Neural cell (in vitro differentiated cells): ENCODE results near the gene CABLES1. TPM values are rescaled to one million over a fixed set of nuclear protein-coding genes. Genes with fewer than 3 reads are reported as not detected.

Experiments
- H2AFZ ChIP-seq: fragments of 200-600, 300-800 bp; sonication (generic), shearing (Covaris generic); 2 replicates; pipeline ENCODE4 v1.6.0; 2014; ENCODE audit warnings: low read depth, mild to moderate bottlenecking, antibody characterized with exemption, low read length, moderate library complexity
- H3F3A ChIP-seq: fragments of 200-600 bp; shearing (Covaris generic); 2 replicates; pipeline ENCODE4 v1.6.1; 2016; ENCODE audit warnings: mild to moderate bottlenecking, moderate library complexity, mixed read lengths, antibody characterized with exemption, low read length; ENCODE audit not compliant: insufficient read depth, poor library complexity, severe bottlenecking
- H3K27ac ChIP-seq: fragments of 200-600, 300-800 bp; sonication (generic), shearing (Covaris generic); 2 replicates; pipeline ENCODE4 v1.5.1; 2014; ENCODE audit warnings: mild to moderate bottlenecking, low read length, moderate library complexity
- H3K27me3 ChIP-seq: fragments of 300-800, 200-600 bp; sonication (generic), shearing (Covaris generic); 2 replicates; pipeline ENCODE4 v1.6.0; 2014; ENCODE audit warnings: mild to moderate bottlenecking, low read depth, low read length, moderate library complexity; ENCODE audit not compliant: insufficient read depth
- H3K36me3 ChIP-seq: fragments of 300-800, 200-600 bp; sonication (generic), shearing (Covaris generic); 2 replicates; pipeline ENCODE4 v1.5.1; 2014; ENCODE audit warnings: mild to moderate bottlenecking, antibody characterized with exemption, low read length, moderate library complexity; ENCODE audit not compliant: insufficient read depth
- H3K4me2 ChIP-seq: fragments of 300-800, 200-600 bp; sonication (generic), shearing (Covaris generic); 2 replicates; pipeline ENCODE4 v1.6.0; 2014; ENCODE audit warnings: mild to moderate bottlenecking, low read length
- H3K4me3 ChIP-seq: fragments of 300-800, 200-600 bp; sonication (generic), shearing (Covaris generic); 2 replicates; pipeline ENCODE4 v1.5.1; 2014; ENCODE audit warnings: mild to moderate bottlenecking, low read length, moderate library complexity
- H3K79me2 ChIP-seq: fragments of 200-600 bp; shearing (Covaris generic); replicated peaks from 2 replicates; pipeline ENCODE4 v1.6.0; 2014; ENCODE audit warnings: mild to moderate bottlenecking, low read length, moderate library complexity; ENCODE audit not compliant: insufficient read depth
- H3K9ac ChIP-seq: fragments of 300-800, 200-600 bp; sonication (generic), shearing (Covaris generic); 2 replicates; pipeline ENCODE4 v1.6.1; 2016; ENCODE audit warnings: mild to moderate bottlenecking, low read length, mixed read lengths
- H3K9me2 ChIP-seq: fragments of 200-600 bp; shearing (Covaris generic); 2 replicates; pipeline ENCODE4 v1.6.1; 2016; ENCODE audit warnings: mild to moderate bottlenecking, low read length, mixed read lengths; ENCODE audit not compliant: insufficient read depth
- H3K9me3 ChIP-seq: fragments of 200-600, 300-800 bp; sonication (generic), shearing (Covaris generic); 2 replicates; pipeline ENCODE4 v1.6.1; 2016; ENCODE audit warnings: mild to moderate bottlenecking, mixed run types, low read length, moderate library complexity, mixed read lengths
- H4K20me1 ChIP-seq: fragments of 200-600 bp; shearing (Covaris generic); 2 replicates; pipeline ENCODE4 v1.6.1; 2016; ENCODE audit warnings: mild to moderate bottlenecking, mixed run types; ENCODE audit not compliant: insufficient read depth
- EP300 ChIP-seq: fragments of 450-650 bp; conservative IDR thresholded peaks from 2 replicates; pipeline ENCODE4 v1.6.1; 2014; ENCODE audit warnings: antibody characterized with exemption, mild to moderate bottlenecking, moderate library complexity; ENCODE audit not compliant: poor library complexity, severe bottlenecking
- EZH2 ChIP-seq: fragments of 200-600, 300-800 bp; shearing (Covaris generic), sonication (generic); IDR thresholded peaks from 2 replicates; pipeline ENCODE4 v1.6.1; 2014; ENCODE audit warnings: antibody characterized with exemption, low read length, borderline replicate concordance, mild to moderate bottlenecking; ENCODE audit not compliant: insufficient read depth, poor library complexity, severe bottlenecking
- MXI1 ChIP-seq: fragments of 450-650 bp; conservative IDR thresholded peaks from 2 replicates; pipeline ENCODE4 v1.6.1; 2014; ENCODE audit warnings: antibody characterized with exemption, mild to moderate bottlenecking; ENCODE audit not compliant: poor library complexity, severe bottlenecking
- POLR2AphosphoS5 ChIP-seq: IDR thresholded peaks from 2 replicates; pipeline ENCODE4 v1.6.1; 2012
- RAD21 ChIP-seq: fragments of 450-650 bp; conservative IDR thresholded peaks from 2 replicates; pipeline ENCODE4 v1.6.1; 2014; ENCODE audit warnings: antibody characterized with exemption, mild to moderate bottlenecking, moderate library complexity
- REST ChIP-seq: IDR thresholded peaks from 2 replicates; pipeline ENCODE4 v1.6.1; 2012; ENCODE audit warnings: borderline replicate concordance
- SMC3 ChIP-seq: fragments of 450-650 bp; conservative IDR thresholded peaks from 2 replicates; pipeline ENCODE4 v1.6.1; 2014; ENCODE audit warnings: antibody characterized with exemption, mild to moderate bottlenecking, moderate library complexity; ENCODE audit not compliant: poor library complexity
- TAF1 ChIP-seq: IDR thresholded peaks from 2 replicates; pipeline ENCODE4 v1.6.1; 2012; ENCODE audit warnings: low read depth
- polyA plus RNA-seq: library from polyadenylated mRNA; depleted of rRNA; stranded (reverse); fragments of >200 nt; gene quantifications from 2 replicates; pipeline ENCODE4 v1.2.3, GENCODE V29; 2014
- TF ChIP-seq, protein P1 (sequence below): fragments of 450-650 bp; IDR thresholded peaks from 2 replicates; pipeline ENCODE4 v1.5.1; 2014; ENCODE audit warnings: antibody characterized with exemption, mild to moderate bottlenecking, moderate library complexity; ENCODE audit not compliant: poor library complexity, severe bottlenecking

CABLES1 gene
- polyA plus RNA-seq, 1 donor from 2014 or later = 1.4 TPM

- Histone ChIP-seq H3K9me2 (no peaks in the 10 kb centered on the region), H3K4me2 (no peak overlapping the region), H2AFZ (no peak overlapping the region), H3F3A (no peaks in the 10 kb centered on the region), H4K20me1 (no peaks in the 10 kb centered on the region), H3K27me3 (no peaks in the 10 kb centered on the region), H3K36me3 (no peaks in the 10 kb centered on the region), H3K9ac (no peak overlapping the region), H3K9me3 (no peaks in the 10 kb centered on the region), H3K27ac (no peak overlapping the region), H3K79me2 (no peaks in the 10 kb centered on the region), H3K4me3 (no peak overlapping the region)
- TF ChIP-seq SMC3 (no peak), POLR2AphosphoS5 (no peak), RAD21 (no peak), MXI1 (no peak), EP300 (no peak), EZH2 (no peak), TAF1 (no peak), REST (no peak)
- TF ChIP-seq, protein P1, sequence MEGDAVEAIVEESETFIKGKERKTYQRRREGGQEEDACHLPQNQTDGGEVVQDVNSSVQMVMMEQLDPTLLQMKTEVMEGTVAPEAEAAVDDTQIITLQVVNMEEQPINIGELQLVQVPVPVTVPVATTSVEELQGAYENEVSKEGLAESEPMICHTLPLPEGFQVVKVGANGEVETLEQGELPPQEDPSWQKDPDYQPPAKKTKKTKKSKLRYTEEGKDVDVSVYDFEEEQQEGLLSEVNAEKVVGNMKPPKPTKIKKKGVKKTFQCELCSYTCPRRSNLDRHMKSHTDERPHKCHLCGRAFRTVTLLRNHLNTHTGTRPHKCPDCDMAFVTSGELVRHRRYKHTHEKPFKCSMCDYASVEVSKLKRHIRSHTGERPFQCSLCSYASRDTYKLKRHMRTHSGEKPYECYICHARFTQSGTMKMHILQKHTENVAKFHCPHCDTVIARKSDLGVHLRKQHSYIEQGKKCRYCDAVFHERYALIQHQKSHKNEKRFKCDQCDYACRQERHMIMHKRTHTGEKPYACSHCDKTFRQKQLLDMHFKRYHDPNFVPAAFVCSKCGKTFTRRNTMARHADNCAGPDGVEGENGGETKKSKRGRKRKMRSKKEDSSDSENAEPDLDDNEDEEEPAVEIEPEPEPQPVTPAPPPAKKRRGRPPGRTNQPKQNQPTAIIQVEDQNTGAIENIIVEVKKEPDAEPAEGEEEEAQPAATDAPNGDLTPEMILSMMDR = no peak
Measured at GRCh38 chr18:23193742-23194141, 58.5 kb downstream of the CABLES1 start.

GRCh38 chr18:23194155-23194996, 59.1 kb downstream of the CABLES1 start:
- Histone ChIP-seq H3F3A (no peaks in the 10 kb centered on the region), H3K9me3 (no peaks in the 10 kb centered on the region), H3K79me2 (no peaks in the 10 kb centered on the region), H3K4me2 (no peak overlapping the region), H2AFZ (no peak overlapping the region), H3K36me3 (no peaks in the 10 kb centered on the region), H3K9ac (no peak overlapping the region), H3K9me2 (no peaks in the 10 kb centered on the region), H3K27me3 (no peaks in the 10 kb centered on the region), H4K20me1 (no peaks in the 10 kb centered on the region), H3K4me3 (no peak overlapping the region), H3K27ac (no peak overlapping the region)
- no peak for TF ChIP-seq EZH2
- no peak for TF ChIP-seq TAF1
- TF ChIP-seq SMC3 = no peak
- TF ChIP-seq MXI1 = no peak
- no peak for TF ChIP-seq REST
- no peak for TF ChIP-seq EP300
- TF ChIP-seq, protein P1 = no peak
- no peak for TF ChIP-seq RAD21
